ENCODE data around the gene RALGPS2.

Gene RALGPS2

GRCh38 chr1:178931858-178932551 is 207.0 kb downstream of the RALGPS2 start:
- no peak overlapping the region for H3K4me3 ChIP-seq (ENCODE audit: insufficient read depth, low read length, poor library complexity, severe bottlenecking)
- H3K4me2 ChIP-seq (ENCODE audit: low read depth, low read length, poor library complexity, severe bottlenecking), result no peak overlapping the region
- no peaks in the 10 kb centered on the region for H3K79me2 ChIP-seq (ENCODE audit: insufficient read depth, low read length)
- H2AFZ ChIP-seq (ENCODE audit: low read depth, low read length, severe bottlenecking), result no peak overlapping the region
- H3K9ac ChIP-seq (ENCODE audit: low read length), result no peak overlapping the region
- H3K36me3 ChIP-seq (ENCODE audit: low read length), result no peaks in the 10 kb centered on the region
- TF ChIP-seq CTCF (IDR thresholded peaks at IDR 0.05; ENCODE audit: insufficient read depth, low read length, poor library complexity, severe bottlenecking), result no peak
- TF ChIP-seq EZH2phosphoT487 (conservative IDR thresholded peaks at IDR 0.05; ENCODE audit: low read length), result no peak
- H3K9me3 ChIP-seq (ENCODE audit: insufficient read depth, low read length), result no peaks in the 10 kb centered on the region
- no peaks in the 10 kb centered on the region for H3K27me3 ChIP-seq (ENCODE audit: low read length)
- peaks cover 7% of the 10 kb centered on the region; the same call in 1 of the 2 replicates for H3F3A ChIP-seq (ENCODE audit: insufficient read depth)
- H3K27ac ChIP-seq (ENCODE audit: low read depth, low read length), result no peak overlapping the region
- no peaks in the 10 kb centered on the region for H3K9me2 ChIP-seq (replicated peaks; ENCODE audit: insufficient read depth, low read length)
- H4K20me1 ChIP-seq (ENCODE audit: low read depth, low read length), result no peaks in the 10 kb centered on the region

- Histone ChIP-seq H3K9ac (ENCODE audit: low read length) (no peak overlapping the region), H3K9me2 (replicated peaks; ENCODE audit: insufficient read depth, low read length) (no peaks in the 10 kb centered on the region), H2AFZ (ENCODE audit: low read depth, low read length, severe bottlenecking) (no peak overlapping the region), H3K4me3 (ENCODE audit: insufficient read depth, low read length, poor library complexity, severe bottlenecking) (no peak overlapping the region), H3K36me3 (ENCODE audit: low read length) (no peaks in the 10 kb centered on the region), H3K4me2 (ENCODE audit: low read depth, low read length, poor library complexity, severe bottlenecking) (no peak overlapping the region), H3K27ac (ENCODE audit: low read depth, low read length) (no peak overlapping the region), H3K9me3 (ENCODE audit: insufficient read depth, low read length) (no peaks in the 10 kb centered on the region), H4K20me1 (ENCODE audit: low read depth, low read length) (no peaks in the 10 kb centered on the region), H3F3A (ENCODE audit: insufficient read depth) (peaks cover 7% of the 10 kb centered on the region; the same call in 1 of the 2 replicates), H3K27me3 (ENCODE audit: low read length) (no peaks in the 10 kb centered on the region), H3K79me2 (ENCODE audit: insufficient read depth, low read length) (no peaks in the 10 kb centered on the region)
- TF ChIP-seq EZH2phosphoT487 (conservative IDR thresholded peaks at IDR 0.05; ENCODE audit: low read length), result no peak
- no peak for TF ChIP-seq CTCF (IDR thresholded peaks at IDR 0.05; ENCODE audit: insufficient read depth, low read length, poor library complexity, severe bottlenecking)
Observed at GRCh38 chr1:178932552-178932906, 207.5 kb downstream of the RALGPS2 start.

GRCh38 chr1:178933105-178933561 is 208.1 kb downstream of the RALGPS2 start:
- Histone ChIP-seq H3K9me3 (ENCODE audit: insufficient read depth, low read length) (no peaks in the 10 kb centered on the region), H3K4me2 (ENCODE audit: low read depth, low read length, poor library complexity, severe bottlenecking) (no peak overlapping the region), H3K79me2 (ENCODE audit: insufficient read depth, low read length) (no peaks in the 10 kb centered on the region), H3K27me3 (ENCODE audit: low read length) (no peaks in the 10 kb centered on the region), H3K9ac (ENCODE audit: low read length) (no peak overlapping the region), H4K20me1 (ENCODE audit: low read depth, low read length) (no peaks in the 10 kb centered on the region), H3F3A (ENCODE audit: insufficient read depth) (peaks cover 5% of the 10 kb centered on the region; the same call in 1 of the 2 replicates), H3K9me2 (replicated peaks; ENCODE audit: insufficient read depth, low read length) (no peaks in the 10 kb centered on the region), H3K27ac (ENCODE audit: low read depth, low read length) (no peak overlapping the region), H3K4me3 (ENCODE audit: insufficient read depth, low read length, poor library complexity, severe bottlenecking) (no peak overlapping the region), H2AFZ (ENCODE audit: low read depth, low read length, severe bottlenecking) (no peak overlapping the region), H3K36me3 (ENCODE audit: low read length) (no peaks in the 10 kb centered on the region)
- TF ChIP-seq EZH2phosphoT487 (conservative IDR thresholded peaks at IDR 0.05; ENCODE audit: low read length) (no peak), CTCF (IDR thresholded peaks at IDR 0.05; ENCODE audit: insufficient read depth, low read length, poor library complexity, severe bottlenecking) (no peak)

Data from SU-DHL-6 (cell line).